Uterus (tissue), 4 donors: ENCODE measurements around the gene SHMT1. TPM values are rescaled to one million over a fixed set of nuclear protein-coding genes. Genes with fewer than 3 reads are reported as not detected.
A peak's percentile ranks its signal among the peaks of the same experiment; 100 is the strongest.
"Not testable (repeated sequence)": the region's sequence is repeated elsewhere in the genome, so short reads cannot be mapped to it uniquely, and the experiment has no call there.

Experiments
- DNase-seq, 2 donors: peaks; one replicate each; pipeline ENCODE4 v3.0.0-alpha.2; 2019 to 2020
- H3K27ac ChIP-seq, 2 donors: fragments of 200-600 bp; sonication (generic); 1 replicate in 1 of 2; 2 replicates in 1 of 2; pipeline ENCODE4 v1.5.1; 2016 to 2018
- H3K27me3 ChIP-seq, 2 donors: fragments of 200-600 bp; sonication (generic); one replicate each; pipeline ENCODE4 v1.5.1; 2018 to 2019; ENCODE audit warnings: control low read depth in 1 of 2
- H3K36me3 ChIP-seq, 2 donors: fragments of 200-600 bp; sonication (generic); one replicate each; pipeline ENCODE4 v1.5.1; 2019; ENCODE audit warnings: control low read depth in 1 of 2
- H3K4me1 ChIP-seq, 2 donors: fragments of 200-600 bp; sonication (generic); one replicate each; pipeline ENCODE4 v1.5.1; 2018 to 2019; ENCODE audit warnings: control low read depth in 1 of 2
- H3K4me3 ChIP-seq, 2 donors: fragments of 200-600 bp; sonication (generic); 1 replicate in 1 of 2; 2 replicates in 1 of 2; pipeline ENCODE4 v1.5.1; 2018 to 2019; ENCODE audit warnings: mild to moderate bottlenecking in 1 of 2
- H3K9me3 ChIP-seq, 2 donors: fragments of 200-600 bp; sonication (generic); one replicate each; pipeline ENCODE4 v1.5.1; 2019; ENCODE audit warnings: control low read depth in 1 of 2
- POLR2A ChIP-seq, 2 donors: fragments of 450-650 bp; IDR thresholded peaks; one replicate each; pipeline ENCODE4 v1.6.1; 2016; ENCODE audit warnings: antibody characterized with exemption in 2 of 2, mild to moderate bottlenecking in 1 of 2, moderate library complexity in 1 of 2
- intact Hi-C: fragments of 100-400 bp; cut with DNase I; formaldehyde crosslinking; loops from one replicate; pipeline ENCODE4 v1.15.1; 2023; ENCODE audit warnings: low total_unique reads
- total RNA-seq, 4 donors: library from RNA; depleted of rRNA in 3 of 4; stranded (reverse); fragments of >200 nt in 3 of 4; gene quantifications; one replicate each; pipeline versions ENCODE4 v1.1.0 to v1.2.4, GENCODE V29; 2014 to 2023
- TF ChIP-seq, protein P1 (sequence below), 4 experiments: fragments of 200-600 bp in 2 of 4; fragments of 450-650 bp in 2 of 4; sonication (generic) in 2 of 4; IDR thresholded peaks; one replicate each; pipeline ENCODE4 v1.5.1; 2016 to 2019; ENCODE audit warnings: antibody characterized with exemption in 4 of 4, mild to moderate bottlenecking in 2 of 4, moderate library complexity in 1 of 4
- donor health status: DM: yes; HTN: yes; CAD: no.

The SHMT1 gene
- 10 to 100 TPM; 10.9 to 35.9 (median 31.5) TPM for total RNA-seq

DNA sequence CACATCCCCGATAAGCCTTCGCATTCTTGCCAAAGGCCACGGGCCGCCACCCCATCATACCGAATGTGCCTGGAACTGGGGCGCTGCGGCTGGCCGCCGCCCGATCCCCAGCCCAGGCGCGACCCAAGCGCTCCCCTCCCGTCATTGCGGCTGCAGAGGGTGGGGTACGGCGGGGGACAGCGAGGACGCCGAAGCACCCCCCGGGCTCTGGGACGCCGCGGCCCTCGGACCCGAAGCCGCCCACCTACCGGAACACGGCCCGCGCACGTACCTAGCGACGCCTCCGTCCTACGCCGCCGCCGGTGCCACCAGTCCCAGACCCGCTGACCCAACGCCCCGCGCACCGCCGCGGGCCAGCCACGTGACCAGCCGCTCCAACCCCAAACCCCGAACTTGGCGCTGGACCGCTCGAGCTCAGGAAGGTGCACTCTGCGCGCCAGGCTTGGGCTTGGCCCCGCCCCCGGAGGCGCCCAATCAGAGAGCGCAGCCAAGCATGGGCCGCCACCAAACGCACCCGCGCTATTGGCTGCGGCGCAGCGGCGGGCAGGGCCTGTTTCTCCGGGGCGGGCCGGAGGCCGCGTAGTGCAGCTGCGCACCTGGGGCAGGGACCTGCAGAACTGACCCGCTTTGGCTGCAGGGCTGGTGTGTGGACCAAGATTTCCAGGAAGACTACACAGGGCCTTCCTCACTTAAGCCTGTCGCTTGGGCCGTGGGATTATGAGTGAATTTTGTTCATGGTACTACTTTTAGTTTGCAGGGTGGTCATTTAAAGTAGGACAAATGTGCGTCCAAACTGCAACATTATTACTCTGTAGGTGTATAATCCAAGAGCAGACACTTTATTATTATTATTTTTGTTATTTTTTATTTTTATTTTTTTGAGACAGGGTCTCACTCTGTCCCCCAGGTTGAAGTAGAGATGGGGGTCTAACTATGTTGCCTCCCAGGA, at the start of gene SHMT1:
TSS of gene SHMT1 (minus strand) at position 450 of the 949 bp plus-strand sequence. CDS start 7,569 bp downstream, outside the sequence.
- intact Hi-C loops, result no loop called here

DNA sequence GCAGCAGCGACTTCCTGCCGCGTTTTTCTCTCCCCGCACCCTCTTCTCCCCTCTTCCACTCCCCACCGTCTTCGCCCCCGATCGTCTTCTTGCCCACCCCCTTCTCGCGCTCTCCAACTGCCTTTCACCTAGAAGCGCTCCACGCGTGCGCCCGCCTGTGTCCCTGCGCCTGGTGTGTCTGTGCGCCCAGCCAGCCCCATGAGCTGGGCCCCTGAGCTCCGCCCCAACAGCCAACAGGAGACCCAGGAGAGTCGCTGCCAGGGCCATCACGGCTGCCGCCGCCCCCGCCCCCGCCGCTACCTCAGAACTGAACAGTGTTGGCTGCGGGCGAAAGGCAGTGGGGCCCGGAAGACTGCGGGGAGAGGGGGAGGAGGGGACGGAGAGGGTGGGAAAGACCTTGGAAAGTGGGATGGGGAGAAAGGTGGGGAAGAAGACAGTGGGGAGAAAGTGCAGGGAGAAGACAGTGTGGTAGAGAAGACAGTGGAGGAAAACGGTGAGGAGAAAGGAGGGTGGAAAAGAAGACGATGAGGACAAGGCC, 48.7 kb upstream of the SHMT1 start:
- Histone ChIP-seq H3K27ac (peak overlapping the region; percentile 89 to 97), H3K4me3 (peak overlapping the region in 1 of 2 donors; percentile 65)
- intact Hi-C loops, H3K4me1 ChIP-seq, H3K27me3 ChIP-seq, H3K9me3 ChIP-seq, DNase-seq, H3K36me3 ChIP-seq: not testable (repeated sequence)

More for the DNA sequence above, at the start of gene SHMT1:
- H3K36me3 ChIP-seq, result no peaks in the 10 kb centered on the region
- H3K27me3 ChIP-seq, result no peaks in the 10 kb centered on the region
- H3K4me3 ChIP-seq, result peak within 1 kb of the TSS; percentile 51 to 71
- peak in 1 of 2 donors; percentile 74 for TF ChIP-seq POLR2A (IDR thresholded peaks at IDR 0.05)
- TF ChIP-seq, protein P1, sequence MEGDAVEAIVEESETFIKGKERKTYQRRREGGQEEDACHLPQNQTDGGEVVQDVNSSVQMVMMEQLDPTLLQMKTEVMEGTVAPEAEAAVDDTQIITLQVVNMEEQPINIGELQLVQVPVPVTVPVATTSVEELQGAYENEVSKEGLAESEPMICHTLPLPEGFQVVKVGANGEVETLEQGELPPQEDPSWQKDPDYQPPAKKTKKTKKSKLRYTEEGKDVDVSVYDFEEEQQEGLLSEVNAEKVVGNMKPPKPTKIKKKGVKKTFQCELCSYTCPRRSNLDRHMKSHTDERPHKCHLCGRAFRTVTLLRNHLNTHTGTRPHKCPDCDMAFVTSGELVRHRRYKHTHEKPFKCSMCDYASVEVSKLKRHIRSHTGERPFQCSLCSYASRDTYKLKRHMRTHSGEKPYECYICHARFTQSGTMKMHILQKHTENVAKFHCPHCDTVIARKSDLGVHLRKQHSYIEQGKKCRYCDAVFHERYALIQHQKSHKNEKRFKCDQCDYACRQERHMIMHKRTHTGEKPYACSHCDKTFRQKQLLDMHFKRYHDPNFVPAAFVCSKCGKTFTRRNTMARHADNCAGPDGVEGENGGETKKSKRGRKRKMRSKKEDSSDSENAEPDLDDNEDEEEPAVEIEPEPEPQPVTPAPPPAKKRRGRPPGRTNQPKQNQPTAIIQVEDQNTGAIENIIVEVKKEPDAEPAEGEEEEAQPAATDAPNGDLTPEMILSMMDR (IDR thresholded peaks at IDR 0.05), result no peak
- no peaks in the 10 kb centered on the region for H3K4me1 ChIP-seq
- no peaks in the 10 kb centered on the region for H3K9me3 ChIP-seq
- H3K27ac ChIP-seq, result peak within 1 kb of the TSS; percentile 56 to 80
- DNase-seq, result peak; percentile 92 to 94

- H3K9me3 ChIP-seq, H3K36me3 ChIP-seq, H3K4me1 ChIP-seq, intact Hi-C loops, H3K27me3 ChIP-seq: not testable (repeated sequence)
- peak; percentile 48 to 57 for DNase-seq
- Histone ChIP-seq H3K27ac (peak overlapping the region; percentile 89 to 97), H3K4me3 (peak overlapping the region; percentile 36 to 65)
Observed at GRCh38 chr17:18411377-18411864, 48.1 kb upstream of the SHMT1 start.

- intact Hi-C loops, H3K27me3 ChIP-seq, H3K4me1 ChIP-seq, H3K36me3 ChIP-seq, H3K9me3 ChIP-seq: not testable (repeated sequence)
- DNase-seq, result peak in 1 of 2 donors; percentile 30
- peak overlapping the region; percentile 89 to 97 for H3K27ac ChIP-seq
- peak overlapping the region; percentile 36 to 65 for H3K4me3 ChIP-seq
Observed at GRCh38 chr17:18410736-18411135, 47.4 kb upstream of the SHMT1 start.

GRCh38 chr17:18409321-18409720, 46.0 kb upstream of the SHMT1 start:
- intact Hi-C loops, H3K9me3 ChIP-seq, H3K27me3 ChIP-seq: not testable (repeated sequence)

GRCh38 chr17:18408906-18409305, 45.6 kb upstream of the SHMT1 start:
- DNase-seq, H3K27me3 ChIP-seq, intact Hi-C loops: not testable (repeated sequence)

More at GRCh38 chr17:18409321-18409720, 46.0 kb upstream of the SHMT1 start:
- not testable (repeated sequence) for H3K27ac ChIP-seq, DNase-seq, H3K4me1 ChIP-seq, H3K4me3 ChIP-seq, H3K36me3 ChIP-seq

DNA sequence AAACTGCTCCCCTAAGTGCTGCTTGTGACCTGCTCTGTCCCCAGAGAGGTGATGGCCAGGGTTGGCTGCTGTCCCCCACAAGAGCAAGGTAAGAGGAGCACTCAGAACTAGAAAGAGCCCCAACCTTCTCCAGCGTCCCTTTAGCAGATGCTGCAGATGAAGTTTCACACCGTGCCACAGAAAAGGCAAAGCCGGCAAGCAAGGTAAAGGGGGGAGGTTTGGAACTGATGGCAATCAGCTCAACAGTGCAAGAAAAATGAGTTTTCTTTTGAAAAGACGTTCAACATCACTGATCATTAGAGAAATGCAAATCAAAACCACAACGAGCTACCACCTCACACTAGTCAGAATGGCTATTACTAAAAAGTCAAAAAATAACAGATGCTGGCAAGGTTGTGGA, 40.3 kb upstream of the SHMT1 start:
- H3K9me3 ChIP-seq, H3K27ac ChIP-seq, H3K4me3 ChIP-seq, H3K36me3 ChIP-seq, H3K27me3 ChIP-seq, DNase-seq, H3K4me1 ChIP-seq, intact Hi-C loops: not testable (repeated sequence)

More at GRCh38 chr17:18408906-18409305, 45.6 kb upstream of the SHMT1 start:
- not testable (repeated sequence) for H3K4me1 ChIP-seq, H3K4me3 ChIP-seq, H3K9me3 ChIP-seq, H3K36me3 ChIP-seq, H3K27ac ChIP-seq

DNA sequence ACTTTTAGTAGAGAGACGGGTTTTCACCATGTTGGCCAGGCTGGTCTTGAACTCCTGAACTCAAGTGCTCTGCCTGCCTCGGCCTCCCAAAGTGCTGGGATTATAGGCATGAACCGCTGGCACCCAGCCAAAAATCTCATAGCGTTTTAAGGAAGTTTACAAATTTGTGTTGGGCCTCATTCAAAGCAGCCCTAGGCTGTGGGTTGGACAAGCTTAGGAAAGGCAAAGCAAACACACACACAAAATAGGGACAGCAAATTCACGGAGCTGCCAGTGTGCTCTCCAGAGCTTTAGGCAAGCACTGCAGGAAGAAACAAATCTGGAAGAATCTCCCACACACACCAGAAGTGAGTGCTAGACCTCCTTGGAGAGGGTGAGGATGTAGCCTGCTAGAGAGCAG, 39.8 kb upstream of the SHMT1 start:
- H3K27ac ChIP-seq, H3K36me3 ChIP-seq, H3K4me3 ChIP-seq, DNase-seq, H3K9me3 ChIP-seq, H3K4me1 ChIP-seq, H3K27me3 ChIP-seq, intact Hi-C loops: not testable (repeated sequence)

GRCh38 chr17:18401872-18402590, 38.7 kb upstream of the SHMT1 start:
- H3K36me3 ChIP-seq, H3K27me3 ChIP-seq, H3K4me3 ChIP-seq, DNase-seq, H3K27ac ChIP-seq, intact Hi-C loops, H3K9me3 ChIP-seq, H3K4me1 ChIP-seq: not testable (repeated sequence)

- H3K4me1 ChIP-seq, DNase-seq, H3K27ac ChIP-seq, H3K4me3 ChIP-seq, H3K27me3 ChIP-seq, H3K9me3 ChIP-seq, intact Hi-C loops, H3K36me3 ChIP-seq: not testable (repeated sequence)
Observed at GRCh38 chr17:18388728-18389127, 25.4 kb upstream of the SHMT1 start.

DNA sequence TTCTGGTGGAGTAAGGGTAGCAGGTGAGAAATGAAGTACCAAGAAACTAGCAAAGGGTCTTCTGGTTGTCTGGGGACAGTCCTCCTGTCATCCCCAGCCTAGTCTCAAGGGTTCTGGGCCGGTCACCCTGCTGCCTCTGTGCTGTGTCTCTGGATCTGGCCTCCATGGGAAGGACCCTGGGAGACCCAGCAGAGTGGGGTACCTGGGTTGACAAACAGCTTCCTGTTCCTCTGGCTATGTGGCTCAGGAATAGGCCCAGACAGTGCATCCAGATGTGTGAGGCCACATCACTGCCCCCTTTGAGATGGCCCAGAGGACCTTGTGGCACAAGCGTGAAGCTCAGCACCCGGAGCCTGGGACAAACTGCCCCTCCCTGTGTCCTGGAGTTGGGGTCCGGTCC, 24.9 kb upstream of the SHMT1 start:
- intact Hi-C loops, result not testable (repeated sequence)

More for the DNA sequence above, 24.9 kb upstream of the SHMT1 start:
- not testable (repeated sequence) for H3K4me3 ChIP-seq, H3K4me1 ChIP-seq, H3K27me3 ChIP-seq, H3K27ac ChIP-seq, H3K9me3 ChIP-seq, DNase-seq, H3K36me3 ChIP-seq
